H9 (cell line): ENCODE results near the gene PDX1. TPM values are rescaled to one million over a fixed set of nuclear protein-coding genes. Genes with fewer than 3 reads are reported as not detected.

Experiments
- DNase-seq: peaks from one replicate; pipeline ENCODE4 v3.0.0-alpha.2; 2017
- H2AFZ ChIP-seq: one replicate; pipeline ENCODE4 v1.6.1; 2013; ENCODE audit warnings: mild to moderate bottlenecking, low read length, control low read depth, moderate library complexity
- H2AK5ac ChIP-seq: 2 replicates; pipeline ENCODE4 v1.6.1; 2013; ENCODE audit warnings: low read length, control low read depth, mixed read lengths; ENCODE audit not compliant: insufficient read length
- H2BK120ac ChIP-seq: one replicate; pipeline ENCODE4 v1.6.1; 2013; ENCODE audit warnings: low read depth, mild to moderate bottlenecking, low read length, control low read depth, inconsistent platforms; ENCODE audit not compliant: poor library complexity, severe bottlenecking
- H2BK12ac ChIP-seq: 2 replicates; pipeline ENCODE4 v1.6.1; 2013; ENCODE audit warnings: low read length, control low read depth, mixed read lengths, low read depth; ENCODE audit not compliant: insufficient read length
- H2BK15ac ChIP-seq: 2 replicates; pipeline ENCODE4 v1.6.1; 2013; ENCODE audit warnings: low read depth, low read length, control low read depth
- H2BK20ac ChIP-seq: one replicate; pipeline ENCODE4 v1.6.1; 2013; ENCODE audit warnings: low read depth, mild to moderate bottlenecking, low read length, control low read depth, inconsistent platforms; ENCODE audit not compliant: poor library complexity, severe bottlenecking
- H2BK5ac ChIP-seq: 2 replicates; pipeline ENCODE4 v1.6.1; 2013; ENCODE audit warnings: low read length, control low read depth, mixed read lengths; ENCODE audit not compliant: insufficient read length
- H3K14ac ChIP-seq: 2 replicates; pipeline ENCODE4 v1.6.1; 2013; ENCODE audit warnings: low read length, control low read depth; ENCODE audit not compliant: insufficient read depth
- H3K18ac ChIP-seq: 2 replicates; pipeline ENCODE4 v1.6.1; 2013; ENCODE audit warnings: low read depth, mild to moderate bottlenecking, mixed read lengths, low read length, control low read depth; ENCODE audit not compliant: insufficient read length
- H3K23ac ChIP-seq: 2 replicates; pipeline ENCODE4 v1.6.1; 2013; ENCODE audit warnings: low read length, control low read depth, mixed read lengths, low read depth; ENCODE audit not compliant: insufficient read length
- H3K23me2 ChIP-seq: 2 replicates; pipeline ENCODE4 v1.6.1; 2013; ENCODE audit warnings: low read depth, mild to moderate bottlenecking, mixed read lengths, low read length, control low read depth; ENCODE audit not compliant: insufficient read length, poor library complexity, severe bottlenecking
- H3K27ac ChIP-seq: 2 replicates; pipeline ENCODE4 v1.5.1; 2013; ENCODE audit warnings: low read length, control low read depth, mixed read lengths, low read depth; ENCODE audit not compliant: insufficient read length
- H3K27me3 ChIP-seq: 2 replicates; pipeline ENCODE4 v1.6.1; 2013; ENCODE audit warnings: low read length, control low read depth, inconsistent platforms; ENCODE audit not compliant: insufficient read depth
- H3K4ac ChIP-seq: 2 replicates; pipeline ENCODE4 v1.6.1; 2013; ENCODE audit warnings: low read depth, mild to moderate bottlenecking, control low read depth, inconsistent platforms, low read length, moderate library complexity
- H3K4me1 ChIP-seq: 2 replicates; pipeline ENCODE4 v1.6.1; 2013; ENCODE audit warnings: low read length, control low read depth, inconsistent platforms; ENCODE audit not compliant: insufficient read depth
- H3K4me2 ChIP-seq: 2 replicates; pipeline ENCODE4 v1.6.1; 2013; ENCODE audit warnings: low read length, control low read depth, mixed read lengths; ENCODE audit not compliant: insufficient read length, insufficient read depth
- H3K56ac ChIP-seq: 2 replicates; pipeline ENCODE4 v1.6.1; 2013; ENCODE audit warnings: low read depth, mild to moderate bottlenecking, mixed read lengths, low read length, control low read depth; ENCODE audit not compliant: insufficient read length
- H3K79me1 ChIP-seq: 2 replicates; pipeline ENCODE4 v1.6.1; 2013; ENCODE audit warnings: low read depth, mild to moderate bottlenecking, moderate library complexity, low read length, control low read depth, inconsistent platforms; ENCODE audit not compliant: insufficient read depth, poor library complexity, severe bottlenecking
- H3K79me2 ChIP-seq: 2 replicates; pipeline ENCODE4 v1.6.1; 2013; ENCODE audit warnings: low read length, control low read depth, inconsistent platforms; ENCODE audit not compliant: insufficient read depth
- H3K9ac ChIP-seq: 2 replicates; pipeline ENCODE4 v1.6.1; 2013; ENCODE audit warnings: low read length, control low read depth, mixed read lengths; ENCODE audit not compliant: insufficient read length; ENCODE audit errors: extremely low read depth
- H3K9me3 ChIP-seq: one replicate; pipeline ENCODE4 v1.6.1; 2013; ENCODE audit warnings: low read depth, low read length, inconsistent platforms; ENCODE audit not compliant: control insufficient read depth
- H3T11ph ChIP-seq: one replicate; pipeline ENCODE4 v1.6.1; 2013; ENCODE audit warnings: mild to moderate bottlenecking, low read length, control low read depth, inconsistent platforms
- H4K20me1 ChIP-seq: one replicate; pipeline ENCODE4 v1.6.1; 2013; ENCODE audit not compliant: control insufficient read depth, insufficient read length, insufficient read depth
- H4K5ac ChIP-seq: 2 replicates; pipeline ENCODE4 v1.6.1; 2013; ENCODE audit warnings: low read depth, mild to moderate bottlenecking, mixed read lengths, low read length, control low read depth; ENCODE audit not compliant: insufficient read length
- H4K8ac ChIP-seq: replicated peaks from 2 replicates; pipeline ENCODE4 v1.6.1; 2013; ENCODE audit warnings: low read length, control low read depth, mixed read lengths, low read depth; ENCODE audit not compliant: insufficient read length
- H4K91ac ChIP-seq: 2 replicates; pipeline ENCODE4 v1.6.1; 2013; ENCODE audit warnings: low read depth, mild to moderate bottlenecking, moderate library complexity, mixed read lengths, low read length, control low read depth; ENCODE audit not compliant: insufficient read length
- H3K27ac Mint-ChIP-seq, 3 experiments: 2 replicates in 2 of 3; 3 replicates in 1 of 3; pipeline ENCODE4 v1.8.0; 2020 to 2021; ENCODE audit warnings: mixed read lengths in 3 of 3, mild to moderate bottlenecking in 1 of 3, moderate library complexity in 1 of 3
- H3K27me3 Mint-ChIP-seq: 2 replicates; pipeline ENCODE4 v1.8.0; 2021; ENCODE audit warnings: low read depth, mild to moderate bottlenecking, moderate library complexity, mixed read lengths
- H3K36me3 Mint-ChIP-seq, 3 experiments: 2 replicates in 2 of 3; 3 replicates in 1 of 3; pipeline ENCODE4 v1.8.0; 2020 to 2021; ENCODE audit warnings: low read depth in 3 of 3, mixed read lengths in 3 of 3; ENCODE audit not compliant: insufficient read depth in 1 of 3
- H3K4me1 Mint-ChIP-seq, 2 experiments: 2 replicates each; pipeline ENCODE4 v1.8.0; 2020; ENCODE audit warnings: mixed read lengths in 2 of 2
- H3K4me3 Mint-ChIP-seq, 2 experiments: 2 replicates in 1 of 2; 3 replicates in 1 of 2; pipeline ENCODE4 v1.8.0; 2020 to 2021; ENCODE audit warnings: mild to moderate bottlenecking in 2 of 2, mixed read lengths in 2 of 2, moderate library complexity in 1 of 2
- H3K9me3 Mint-ChIP-seq, 2 experiments: 2 replicates in 1 of 2; 3 replicates in 1 of 2; pipeline ENCODE4 v1.8.0; 2020; ENCODE audit warnings: mild to moderate bottlenecking in 2 of 2, mixed read lengths in 2 of 2, moderate library complexity in 1 of 2
- WGBS: extraction: QIAGEN DNeasy Blood & Tissue Kit; methylation state at CpG from one replicate; pipeline ENCODE4 v1.1.7; 2013; ENCODE audit warnings: missing lambda C conversion rate, low lambda C conversion rate, mixed read lengths; ENCODE audit not compliant: insufficient read length; ENCODE audit errors: extremely low coverage; 5-methylcytosine and 5-hydroxymethylcytosine counted together
- total RNA-seq: library from RNA; stranded (reverse); gene quantifications from 2 replicates; pipeline ENCODE4 v1.2.1, GENCODE V29; 2021
- TF ChIP-seq, protein P1 (sequence below): fragments of 200-600 bp; sonication (generic); conservative IDR thresholded peaks from 3 replicates; pipeline ENCODE4 v1.8.0; 2021; ENCODE audit warnings: antibody characterized with exemption, mild to moderate bottlenecking

Gene PDX1
- total RNA-seq, 1 experiment from 2014 or later = not detected

GRCh38 chr13:27933580-27934328, 14.0 kb downstream of the PDX1 start:
- Histone ChIP-seq H4K5ac (no peak overlapping the region), H4K20me1 (no peaks in the 10 kb centered on the region), H3K9ac (no peak overlapping the region), H3K18ac (no peak overlapping the region), H3K14ac (no peak overlapping the region), H2BK120ac (no peak overlapping the region), H3K79me1 (no peaks in the 10 kb centered on the region), H3K4ac (no peak overlapping the region), H2AK5ac (no peak overlapping the region), H3K4me2 (no peak overlapping the region), H3K9me3 (no peaks in the 10 kb centered on the region), H3K27me3 (peaks cover 38% of the 10 kb centered on the region), H3K23me2 (no peaks in the 10 kb centered on the region), H3T11ph (no peak overlapping the region), H3K79me2 (no peaks in the 10 kb centered on the region), H2BK12ac (no peak overlapping the region), H2AFZ (no peak overlapping the region), H4K8ac (no peak overlapping the region), H3K4me1 (no peaks in the 10 kb centered on the region), H2BK20ac (no peak overlapping the region), H3K56ac (no peak overlapping the region), H3K23ac (no peak overlapping the region), H2BK15ac (no peak overlapping the region), H2BK5ac (no peak overlapping the region), H3K27ac (no peak overlapping the region), H4K91ac (no peak overlapping the region)
- H3K9me3 Mint-ChIP-seq = peaks cover 0 to 4% of the 10 kb centered on the region in 2 experiments; a peak in 1 of 5 replicates
- no peak for DNase-seq
- H3K27me3 Mint-ChIP-seq = peaks cover 76% of the 10 kb centered on the region
- H3K4me3 Mint-ChIP-seq = no peak overlapping the region
- no CpG with 5 or more reads among the region's 2 CpGs for WGBS
- no peak overlapping the region for H3K27ac Mint-ChIP-seq
- TF ChIP-seq, protein P1, sequence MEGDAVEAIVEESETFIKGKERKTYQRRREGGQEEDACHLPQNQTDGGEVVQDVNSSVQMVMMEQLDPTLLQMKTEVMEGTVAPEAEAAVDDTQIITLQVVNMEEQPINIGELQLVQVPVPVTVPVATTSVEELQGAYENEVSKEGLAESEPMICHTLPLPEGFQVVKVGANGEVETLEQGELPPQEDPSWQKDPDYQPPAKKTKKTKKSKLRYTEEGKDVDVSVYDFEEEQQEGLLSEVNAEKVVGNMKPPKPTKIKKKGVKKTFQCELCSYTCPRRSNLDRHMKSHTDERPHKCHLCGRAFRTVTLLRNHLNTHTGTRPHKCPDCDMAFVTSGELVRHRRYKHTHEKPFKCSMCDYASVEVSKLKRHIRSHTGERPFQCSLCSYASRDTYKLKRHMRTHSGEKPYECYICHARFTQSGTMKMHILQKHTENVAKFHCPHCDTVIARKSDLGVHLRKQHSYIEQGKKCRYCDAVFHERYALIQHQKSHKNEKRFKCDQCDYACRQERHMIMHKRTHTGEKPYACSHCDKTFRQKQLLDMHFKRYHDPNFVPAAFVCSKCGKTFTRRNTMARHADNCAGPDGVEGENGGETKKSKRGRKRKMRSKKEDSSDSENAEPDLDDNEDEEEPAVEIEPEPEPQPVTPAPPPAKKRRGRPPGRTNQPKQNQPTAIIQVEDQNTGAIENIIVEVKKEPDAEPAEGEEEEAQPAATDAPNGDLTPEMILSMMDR = no peak
- peaks cover 0 to 7% of the 10 kb centered on the region in 2 experiments; a peak in 2 of 4 replicates for H3K4me1 Mint-ChIP-seq
- H3K36me3 Mint-ChIP-seq = no peaks in the 10 kb centered on the region
